ENCODE data around the gene SGK2.
"Not testable (repeated sequence)": the region's sequence is repeated elsewhere in the genome, so short reads cannot be mapped to it uniquely, and the experiment has no call there.

Gene SGK2

DNA sequence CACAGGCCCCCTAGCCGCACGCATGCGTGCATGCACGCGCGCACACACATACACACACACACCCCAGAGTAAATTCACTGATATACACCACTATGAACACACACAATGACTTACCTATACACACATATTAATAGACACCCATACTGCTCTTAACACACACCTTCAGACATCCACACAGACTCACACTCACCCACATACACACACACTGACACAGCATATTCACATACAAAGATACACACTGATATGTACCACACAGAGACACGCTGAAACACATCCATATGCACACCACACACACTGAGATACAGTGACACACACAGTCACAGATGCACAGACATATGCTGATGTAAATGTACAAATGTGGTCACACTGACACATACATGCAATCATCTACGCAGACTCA is 5.6 kb downstream of the SGK2 start:
- no peak for DNase-seq

GRCh38 chr20:43564993-43565757 is 6.3 kb downstream of the SGK2 start:
- DNase-seq = no peak

- DNase-seq = no peak
These were observed 6.9 kb downstream of the SGK2 start for GRCh38 chr20:43565758-43566104.

GRCh38 chr20:43567477-43567876 is 8.7 kb downstream of the SGK2 start:
- no peak for DNase-seq

- DNase-seq = no peak
These were observed 9.9 kb downstream of the SGK2 start for GRCh38 chr20:43568706-43569105.

- no peak for DNase-seq
These were observed 10.5 kb downstream of the SGK2 start for GRCh38 chr20:43569282-43569681.

DNA sequence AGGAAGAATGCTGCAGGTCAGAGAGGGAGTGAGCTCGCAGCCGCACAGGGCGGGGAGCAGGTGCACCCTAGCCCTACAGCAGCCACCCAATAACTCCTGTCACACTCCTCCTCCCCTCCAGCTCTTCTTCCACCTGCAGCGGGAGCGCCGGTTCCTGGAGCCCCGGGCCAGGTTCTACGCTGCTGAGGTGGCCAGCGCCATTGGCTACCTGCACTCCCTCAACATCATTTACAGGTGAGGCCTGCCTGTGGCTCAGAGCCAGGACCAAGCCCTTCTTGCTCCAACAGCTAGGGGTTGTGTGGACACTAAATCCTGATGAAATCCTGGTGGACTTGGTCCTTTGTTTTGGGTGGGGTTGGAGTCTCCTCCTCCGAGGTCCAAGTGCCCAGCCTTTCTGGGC is 11.7 kb downstream of the SGK2 start:
- no peak for DNase-seq

DNA sequence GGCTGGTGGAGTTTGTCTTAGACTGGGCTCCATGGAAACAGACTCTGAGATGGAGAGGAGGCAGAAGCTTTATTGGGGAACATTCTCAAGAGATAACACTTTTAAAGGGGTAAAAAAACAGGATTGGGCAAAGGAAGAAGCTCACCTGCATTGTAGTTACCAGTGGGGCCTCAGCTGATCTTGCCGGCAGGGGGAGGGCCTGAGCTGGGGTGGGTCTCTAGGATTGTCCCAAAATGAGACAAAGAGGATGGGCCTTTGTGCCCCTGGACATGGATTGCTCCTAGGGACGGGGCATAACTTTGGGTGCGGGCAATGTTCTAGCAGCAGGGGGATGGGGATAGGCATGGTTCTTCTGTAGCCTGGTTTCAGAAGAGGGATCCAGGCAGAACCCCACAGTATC is 12.5 kb downstream of the SGK2 start:
- DNase-seq = no peak

GRCh38 chr20:43571771-43572170 is 12.9 kb downstream of the SGK2 start:
- DNase-seq = no peak

DNA sequence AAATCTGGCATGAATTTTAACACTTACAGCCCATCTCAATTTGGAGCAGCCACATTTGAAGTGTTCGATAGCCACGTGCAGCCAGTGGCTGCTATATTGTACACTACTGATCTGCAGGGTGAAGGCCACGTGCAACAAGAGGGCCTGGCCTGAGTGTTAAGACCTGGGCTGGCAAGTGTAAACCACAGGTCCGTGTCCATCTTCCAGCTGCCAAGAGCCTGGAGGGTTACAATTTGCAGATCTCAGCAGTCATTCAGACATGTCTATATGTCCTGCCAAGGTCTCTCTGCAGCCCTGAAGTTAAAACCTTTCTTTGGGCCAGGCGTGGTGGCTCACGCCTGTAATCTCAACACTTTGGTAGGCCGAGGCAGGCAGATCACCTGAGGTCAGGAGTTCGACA is 14.1 kb downstream of the SGK2 start:
- no peak for DNase-seq

- DNase-seq = no peak
These were observed 17.3 kb downstream of the SGK2 start for GRCh38 chr20:43576108-43576507.

DNA sequence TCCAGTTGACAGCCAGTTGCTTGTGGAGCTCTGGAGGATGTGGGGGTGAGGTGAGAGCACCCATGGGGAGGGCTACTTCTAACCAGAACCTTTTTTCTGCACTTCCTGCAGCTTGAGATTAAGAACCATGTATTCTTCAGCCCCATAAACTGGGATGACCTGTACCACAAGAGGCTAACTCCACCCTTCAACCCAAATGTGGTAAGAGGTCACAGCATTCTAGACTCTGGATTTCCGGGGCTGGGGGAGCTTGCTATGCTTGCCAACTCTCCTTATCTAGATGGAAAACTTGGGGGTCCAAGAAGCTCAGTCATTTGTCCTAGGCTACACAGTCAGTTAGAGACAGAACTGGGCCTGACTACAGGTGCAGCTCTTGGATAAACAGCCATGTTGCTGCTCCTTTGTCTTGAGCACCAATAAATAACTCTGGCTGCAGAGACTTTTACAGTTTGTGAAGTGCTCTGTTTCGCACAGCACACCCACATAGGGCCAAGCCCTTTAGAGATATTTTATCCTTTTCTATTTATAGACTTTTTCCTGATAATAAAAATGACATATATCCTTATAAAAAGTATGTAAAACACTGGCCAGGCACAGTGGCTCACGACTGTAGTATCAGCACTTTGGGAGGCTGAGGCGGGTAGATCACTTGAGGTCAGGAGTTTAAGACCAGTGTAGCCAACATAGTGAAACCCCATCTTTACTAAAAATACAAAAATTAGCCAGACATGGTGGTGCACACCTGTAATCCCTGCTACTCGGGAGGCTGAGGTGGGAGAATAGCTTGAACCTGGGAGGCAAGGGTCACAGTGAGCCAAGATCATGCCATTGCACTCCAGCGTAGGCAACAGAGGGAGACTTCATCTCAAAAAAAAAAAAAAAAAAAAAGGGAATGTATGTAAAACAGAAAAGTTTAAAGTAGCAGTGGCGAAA is 21.3 kb downstream of the SGK2 start:
- DNase-seq = no peak

DNA sequence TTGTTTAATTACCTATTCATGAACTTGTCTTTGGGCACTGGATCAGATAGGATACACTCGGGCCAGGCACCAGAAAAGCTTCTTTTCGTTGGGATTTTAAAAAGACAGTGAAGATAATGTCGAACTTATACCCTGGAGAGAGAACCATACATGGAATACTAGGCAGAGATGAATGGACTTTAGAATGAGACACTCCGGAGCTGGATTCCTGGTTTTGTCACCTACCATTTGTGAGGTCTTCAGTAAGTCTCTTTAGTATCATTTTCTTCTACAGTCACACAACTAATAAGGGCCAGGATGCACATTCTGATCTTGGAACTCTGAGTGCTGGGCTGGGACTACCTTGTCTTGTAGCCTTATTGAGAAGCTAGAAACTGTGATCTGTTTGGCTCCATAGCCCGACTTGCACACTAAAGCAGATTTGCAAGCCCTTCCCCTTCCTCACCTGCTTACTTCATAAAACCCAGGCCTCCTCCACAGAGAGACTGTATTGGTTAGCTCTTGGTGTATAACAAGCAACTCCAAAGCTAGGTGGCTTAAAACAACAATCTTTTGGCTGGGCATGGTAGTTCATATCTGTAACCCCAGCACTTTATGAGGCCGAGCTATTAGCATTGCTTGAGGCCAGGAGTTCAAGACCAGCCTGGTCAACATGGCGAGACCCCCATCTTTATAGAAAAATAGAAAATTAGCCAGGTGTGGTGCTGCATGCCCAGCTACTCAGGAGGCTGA is 24.5 kb downstream of the SGK2 start:
- no peak for DNase-seq

DNA sequence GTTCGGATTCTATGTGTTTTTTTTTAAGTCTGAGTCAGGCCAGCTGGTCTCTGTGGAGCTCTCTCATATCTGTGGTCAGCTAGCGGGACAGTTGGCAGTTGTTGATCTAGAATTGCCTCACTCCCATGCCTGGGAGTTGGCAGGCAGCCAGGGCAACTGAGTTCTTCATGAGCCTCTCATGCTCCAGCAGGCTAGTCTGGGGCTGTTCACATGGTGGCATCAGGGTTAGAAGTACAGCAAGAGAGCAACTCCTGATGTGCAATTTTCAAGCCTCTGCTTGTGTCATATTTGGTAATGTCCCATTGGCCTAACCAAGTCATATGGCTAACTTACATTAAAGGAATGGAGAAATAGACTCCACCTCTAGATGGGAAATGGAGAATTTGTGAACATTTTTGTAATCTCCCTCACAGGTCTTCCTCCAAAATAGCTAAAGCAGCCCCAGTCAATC is 25.2 kb downstream of the SGK2 start:
- no peak for DNase-seq

GRCh38 chr20:43584448-43585136 is 25.8 kb downstream of the SGK2 start:
- DNase-seq = no peak

GRCh38 chr20:43586641-43587040 is 27.8 kb downstream of the SGK2 start:
- DNase-seq = no peak

- DNase-seq = not testable (repeated sequence)
These were observed 29.7 kb downstream of the SGK2 start for GRCh38 chr20:43588526-43588925.

DNA sequence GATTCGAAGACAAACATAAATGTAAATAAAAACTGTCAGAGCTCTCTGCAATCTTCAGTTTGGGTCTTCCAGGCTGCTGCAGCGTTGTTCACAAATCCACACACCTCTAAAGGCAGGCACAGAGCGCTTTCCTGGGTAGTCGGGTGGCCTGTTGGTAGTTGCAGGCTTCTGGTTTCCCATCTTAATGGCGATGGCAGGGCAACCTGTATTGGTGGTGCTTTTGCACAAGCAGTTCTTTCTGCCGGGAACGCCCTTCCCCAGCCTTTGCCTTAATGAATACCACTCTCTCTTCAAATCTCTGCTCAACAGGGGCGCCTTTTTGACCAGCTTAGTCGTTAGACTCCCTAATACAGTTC is 31.2 kb downstream of the SGK2 start:
- no peak for DNase-seq

DNA sequence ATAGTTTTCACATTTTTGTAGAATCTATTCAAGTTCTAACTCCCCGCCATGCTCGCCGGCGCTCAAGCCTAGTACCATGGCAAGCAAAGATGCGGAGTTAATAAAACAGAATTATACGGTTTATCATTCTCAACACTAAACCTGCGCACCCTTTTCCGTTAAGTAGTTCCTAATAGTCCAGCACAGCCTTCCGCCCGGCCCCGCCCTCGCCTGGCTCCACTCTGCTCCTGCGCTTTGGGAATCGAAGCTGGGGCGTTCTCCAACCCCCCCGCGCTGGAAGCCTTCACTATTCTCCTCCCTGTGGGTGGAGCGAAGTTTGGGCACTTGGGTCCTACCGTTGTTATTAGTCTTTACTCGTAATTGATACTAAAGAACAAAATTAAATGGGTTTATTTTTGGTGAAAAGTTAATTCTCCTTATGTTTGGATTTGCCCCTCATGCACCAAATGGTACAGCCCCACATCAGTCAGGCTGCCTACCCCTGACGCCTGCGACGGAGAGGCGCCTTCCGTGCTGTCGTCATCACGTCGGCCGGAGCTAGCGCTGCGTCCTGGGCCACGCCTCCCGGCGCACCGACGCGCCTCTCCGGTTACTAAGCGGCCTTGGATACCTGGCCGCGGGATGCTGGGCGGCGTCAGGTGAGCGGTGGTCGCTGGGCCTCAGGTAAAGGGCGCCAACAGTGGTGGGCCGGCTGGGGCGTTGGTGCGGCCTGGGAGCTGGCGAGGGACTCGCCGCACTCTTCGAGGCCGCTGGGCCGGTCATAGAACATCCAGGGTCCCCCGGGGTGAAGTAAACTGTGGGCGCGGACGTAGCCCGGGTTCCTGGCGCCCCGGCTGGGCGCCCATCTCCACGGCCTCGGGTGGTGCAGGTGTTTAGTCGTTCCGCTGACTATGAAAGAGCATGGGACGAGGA is 31.8 kb downstream of the SGK2 start, which contains the start of gene IFT52:
Gene IFT52 (plus strand): TSS at position 546 of the 912 bp plus-strand sequence. CDS start 3,762 bp downstream, outside the sequence.
- DNase-seq = peak; percentile 91

GRCh38 chr20:43601960-43602359 is 43.1 kb downstream of the SGK2 start:
- not testable (repeated sequence) for DNase-seq

GRCh38 chr20:43603124-43603523 is 44.3 kb downstream of the SGK2 start:
- no peak for DNase-seq

GRCh38 chr20:43605715-43606114 is 46.9 kb downstream of the SGK2 start:
- no peak for DNase-seq
